T-cell (primary cell): ENCODE results near the gene LZTR1. TPM values are rescaled to one million over a fixed set of nuclear protein-coding genes. Genes with fewer than 3 reads are reported as not detected.

Experiments used
- ATAC-seq, 4 experiments: fragments of 200-7000 bp in 3 of 4; fragments of 150-1000 bp in 1 of 4; cut with Tn5 transposase; replicated peaks in 1 of 4; 1 replicate in 3 of 4; 2 replicates in 1 of 4; pipeline ENCODE4 v1.10.0; 2021; ENCODE audit warnings: moderate library complexity in 3 of 4, mild to moderate bottlenecking in 2 of 4, moderate number of reproducible peaks in 1 of 4
- CTCF ChIA-PET, 2 donors: fragments of 300-600 bp; sonication (Branson Sonifier 250); formaldehyde crosslinking; loops; one replicate each; lab custom pipeline; 2022; ENCODE audit warnings: antibody characterized with exemption in 2 of 2; lab: Charles Lee
- POLR2A ChIA-PET, 2 donors: fragments of 300-600 bp; sonication (Branson Sonifier 250); formaldehyde crosslinking; loops; one replicate each; lab custom pipeline; 2022; ENCODE audit warnings: antibody characterized with exemption in 2 of 2; lab: Charles Lee
- DNase-seq, 35 experiments: peaks; one replicate each; pipeline versions ENCODE4 v3.0.0 to v3.0.0-alpha.2; 2013 to 2023
- H3K27ac ChIP-seq: one replicate; pipeline ENCODE4 v1.5.1; 2013; ENCODE audit warnings: low read length
- H3K27me3 ChIP-seq, 2 experiments: replicated peaks in 1 of 2; 1 replicate in 1 of 2; 2 replicates in 1 of 2; pipeline versions ENCODE4 v1.6.1 to v1.7.0; 2013; ENCODE audit warnings: low read length in 1 of 2, mixed read lengths in 1 of 2; ENCODE audit not compliant: control insufficient read depth in 2 of 2, insufficient read depth in 2 of 2; ENCODE audit errors: extremely low read depth in 1 of 2
- H3K36me3 ChIP-seq, 2 donors: 1 replicate in 1 of 2; 2 replicates in 1 of 2; pipeline versions ENCODE4 v1.6.1 to v1.7.0; 2013; ENCODE audit warnings: low read length in 1 of 2; ENCODE audit not compliant: control insufficient read depth in 2 of 2, insufficient read depth in 1 of 2; ENCODE audit errors: extremely low read depth in 1 of 2
- H3K4me1 ChIP-seq, 2 experiments: 1 replicate in 1 of 2; 2 replicates in 1 of 2; pipeline versions ENCODE4 v1.6.1 to v1.7.0; 2013; ENCODE audit warnings: low read length in 2 of 2, mixed read lengths in 1 of 2; ENCODE audit not compliant: insufficient read depth in 2 of 2, control insufficient read depth in 1 of 2; ENCODE audit errors: extremely low read depth in 1 of 2
- H3K4me3 ChIP-seq, 2 donors: 1 replicate in 1 of 2; 2 replicates in 1 of 2; pipeline versions ENCODE4 v1.5.1 to v1.7.0; 2013; ENCODE audit warnings: mild to moderate bottlenecking in 2 of 2, low read length in 1 of 2, moderate library complexity in 1 of 2; ENCODE audit not compliant: control insufficient read depth in 1 of 2; ENCODE audit errors: extremely low read depth in 1 of 2
- H3K9me3 ChIP-seq: 2 replicates; pipeline ENCODE4 v1.7.0; 2013
- H3K27ac Mint-ChIP-seq, 2 donors: one replicate each; pipeline ENCODE4 v1.8.0; 2020 to 2021; ENCODE audit warnings: mild to moderate bottlenecking in 2 of 2, mixed read lengths in 2 of 2
- H3K27me3 Mint-ChIP-seq, 2 donors: one replicate each; pipeline ENCODE4 v1.8.0; 2021 to 2022; ENCODE audit warnings: mixed read lengths in 2 of 2
- H3K36me3 Mint-ChIP-seq: one replicate; pipeline ENCODE4 v1.8.0; 2021; ENCODE audit warnings: mixed read lengths
- H3K4me1 Mint-ChIP-seq, 3 donors: one replicate each; pipeline ENCODE4 v1.8.0; 2020 to 2022; ENCODE audit warnings: mixed read lengths in 3 of 3, mild to moderate bottlenecking in 1 of 3
- H3K4me3 Mint-ChIP-seq, 3 donors: one replicate each; pipeline ENCODE4 v1.8.0; 2020 to 2022; ENCODE audit warnings: mild to moderate bottlenecking in 3 of 3, mixed read lengths in 3 of 3, moderate library complexity in 3 of 3
- H3K9me3 Mint-ChIP-seq, 3 donors: one replicate each; pipeline ENCODE4 v1.8.0; 2020 to 2022; ENCODE audit warnings: mixed read lengths in 3 of 3
- WGBS: methylation state at CpG from one replicate; pipeline ENCODE4 v1.1.5; 2013; ENCODE audit warnings: missing lambda C conversion rate; ENCODE audit not compliant: insufficient coverage; 5-methylcytosine and 5-hydroxymethylcytosine counted together
- total RNA-seq, 35 experiments: library from RNA in 6 of 35; stranded (reverse) in 6 of 35; fragments of 120-200 nt in 1 of 35; gene quantifications; one replicate each; pipeline versions ENCODE4 v1.2.1 to v1.2.4 and lab custom pipeline; 2013 to 2026

The LZTR1 gene
- total RNA-seq, 5 donors from 2014 or later (not counting 1 experiment from before 2014, with no cell fraction given) = 57.1 to 118 (median 105) TPM

DNA sequence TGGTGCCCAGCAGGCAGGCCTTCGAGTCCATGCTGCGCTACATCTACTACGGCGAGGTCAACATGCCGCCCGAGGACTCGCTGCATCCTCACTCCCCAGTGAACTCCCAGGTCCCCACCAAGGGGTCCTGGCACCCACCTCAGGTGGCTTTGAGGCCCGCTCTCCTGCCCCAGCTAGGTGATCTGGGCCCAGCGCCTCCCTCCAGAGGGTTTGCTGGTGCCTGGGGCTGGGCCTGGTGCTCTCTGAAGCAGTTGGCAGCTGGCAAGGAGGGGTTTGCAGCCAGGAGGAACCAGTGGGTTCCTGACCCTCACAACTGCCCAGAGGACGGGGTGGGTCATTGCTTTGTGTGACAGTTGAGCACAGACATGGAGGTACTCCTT is 13.9 kb downstream of the LZTR1 start:
- ChIA-PET POLR2A (no interaction called here), CTCF (no interaction called here)

DNA sequence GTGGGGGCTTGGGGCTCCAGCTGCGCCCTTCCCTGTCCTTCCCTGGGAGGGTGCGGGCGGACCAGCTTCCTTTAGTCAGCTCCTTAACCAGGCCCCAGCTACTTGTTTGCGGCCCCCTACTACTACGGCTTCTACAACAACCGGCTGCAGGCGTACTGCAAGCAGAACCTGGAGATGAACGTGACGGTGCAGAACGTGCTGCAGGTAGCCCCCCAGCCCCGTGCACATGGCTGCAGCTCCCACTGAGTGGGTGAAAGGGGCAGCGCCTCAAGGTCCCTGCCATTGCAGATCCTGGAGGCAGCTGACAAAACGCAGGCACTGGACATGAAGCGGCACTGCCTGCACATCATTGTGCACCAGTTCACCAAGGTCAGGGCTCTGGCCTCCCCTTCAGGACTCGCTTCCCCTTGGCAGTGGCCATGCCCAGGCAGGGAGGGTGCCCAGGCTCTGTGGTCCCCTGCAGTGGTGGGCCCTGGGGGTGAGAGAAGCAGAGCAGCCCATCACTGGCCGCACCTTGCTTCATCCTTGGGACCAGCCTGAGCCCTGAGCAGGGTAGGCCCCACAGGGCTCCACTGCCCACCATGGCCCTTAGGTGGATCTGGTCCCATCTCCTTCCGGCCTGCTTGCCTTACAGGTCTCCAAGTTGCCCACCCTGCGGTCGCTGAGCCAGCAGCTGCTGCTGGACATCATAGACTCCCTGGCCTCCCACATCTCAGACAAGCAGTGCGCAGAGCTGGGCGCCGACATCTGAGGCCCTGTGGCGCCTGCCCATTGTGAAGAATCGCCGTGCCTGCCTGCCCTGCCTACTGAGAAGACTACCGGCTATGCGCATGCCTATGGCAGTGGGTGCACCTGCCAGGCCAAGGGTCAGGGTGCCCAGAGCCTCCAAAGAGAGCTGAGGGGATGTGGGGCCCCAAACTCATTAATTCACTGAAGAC is 14.8 kb downstream of the LZTR1 start:
- H3K4me3 ChIP-seq = no peak overlapping the region
- 94% methylated on average over 23 of the region's 27 CpGs for WGBS
- Mint-ChIP-seq H3K4me3 (no peak overlapping the region), H3K27ac (no peak overlapping the region), H3K4me1 (peaks cover 22 to 30% (median 25%) of the 10 kb centered on the region in 3 donors), H3K36me3 (no peaks in the 10 kb centered on the region), H3K27me3 (no peaks in the 10 kb centered on the region), H3K9me3 (no peaks in the 10 kb centered on the region)
- CTCF ChIA-PET = no interaction called here
- peaks cover 12 to 63% of the 10 kb centered on the region in 2 donors for H3K36me3 ChIP-seq
- H3K4me1 ChIP-seq = peaks cover 7 to 33% of the 10 kb centered on the region in 2 experiments
- H3K27ac ChIP-seq = no peak overlapping the region
- H3K9me3 ChIP-seq = no peaks in the 10 kb centered on the region
- H3K27me3 ChIP-seq = peaks cover 0 to 2% of the 10 kb centered on the region in 2 experiments
- DNase-seq (no peak), ATAC-seq (no peak)
- POLR2A ChIA-PET = no interaction called here

More for the DNA sequence above, 13.9 kb downstream of the LZTR1 start:
- H3K4me1 Mint-ChIP-seq = peaks cover 17 to 22% (median 19%) of the 10 kb centered on the region in 3 donors
- WGBS = 93% methylated on average over 10 of the region's 10 CpGs
- no peaks in the 10 kb centered on the region for H3K36me3 Mint-ChIP-seq
- peaks cover 0 to under 1% of the 10 kb centered on the region in 2 experiments for H3K27me3 ChIP-seq
- no peak overlapping the region for H3K27ac Mint-ChIP-seq
- peaks cover 15 to 65% of the 10 kb centered on the region in 2 donors for H3K36me3 ChIP-seq
- H3K9me3 ChIP-seq = no peaks in the 10 kb centered on the region
- DNase-seq = no peak
- no peak overlapping the region for H3K4me3 ChIP-seq
- peaks cover 7 to 27% of the 10 kb centered on the region in 2 experiments for H3K4me1 ChIP-seq
- no peak overlapping the region for H3K27ac ChIP-seq
- H3K4me3 Mint-ChIP-seq = no peak overlapping the region
- no peaks in the 10 kb centered on the region for H3K27me3 Mint-ChIP-seq
- H3K9me3 Mint-ChIP-seq = no peaks in the 10 kb centered on the region
- ATAC-seq = no peak

DNA sequence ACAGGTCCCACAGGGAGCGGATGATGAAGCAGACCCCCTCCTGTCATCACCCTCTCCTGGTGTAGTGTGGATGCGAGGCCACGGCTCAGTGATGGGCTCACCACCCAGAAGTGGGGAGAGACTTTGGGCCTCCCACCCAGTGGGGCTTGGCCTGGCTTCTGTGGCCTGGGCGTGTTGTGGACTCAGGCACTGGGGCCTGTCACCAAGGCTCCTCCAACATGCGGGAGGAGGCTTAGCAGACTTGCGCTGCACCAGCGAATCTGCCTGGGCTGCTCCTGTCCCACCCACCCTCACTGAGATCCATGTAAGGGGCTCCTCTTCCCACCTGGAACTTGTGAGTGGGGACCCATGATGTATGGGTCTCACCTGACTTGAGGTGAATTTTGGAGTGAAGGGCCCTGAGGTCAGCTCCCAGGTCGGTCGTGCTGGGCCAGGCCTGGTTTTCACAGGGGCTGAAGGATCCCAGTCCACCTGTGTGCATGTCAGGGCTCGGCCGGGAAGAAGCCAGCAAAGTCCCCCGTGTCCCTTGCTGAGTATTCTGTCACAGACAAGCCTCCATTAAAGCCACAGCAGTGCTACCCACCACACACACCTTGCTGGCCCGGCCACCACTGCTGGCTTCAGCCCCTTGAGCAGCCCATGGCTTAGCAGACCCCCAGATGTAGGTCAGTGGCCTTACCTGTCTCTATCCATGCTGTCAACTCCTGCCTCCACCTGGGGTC is 15.6 kb downstream of the LZTR1 start:
- POLR2A ChIA-PET = no interaction called here
- H3K36me3 Mint-ChIP-seq = no peaks in the 10 kb centered on the region
- H3K4me3 Mint-ChIP-seq = no peak overlapping the region
- CTCF ChIA-PET = no interaction called here
- no peak overlapping the region for H3K27ac Mint-ChIP-seq
- DNase-seq = no peak
- Histone ChIP-seq H3K27ac (no peak overlapping the region), H3K36me3 (peaks cover 12 to 55% of the 10 kb centered on the region in 2 donors), H3K4me3 (no peak overlapping the region), H3K27me3 (peaks cover 0 to 2% of the 10 kb centered on the region in 2 experiments), H3K4me1 (peaks cover 7 to 35% of the 10 kb centered on the region in 2 experiments), H3K9me3 (no peaks in the 10 kb centered on the region)
- no peak for ATAC-seq
- WGBS = 87% methylated on average over 9 of the region's 13 CpGs
- no peaks in the 10 kb centered on the region for H3K9me3 Mint-ChIP-seq
- H3K27me3 Mint-ChIP-seq = no peaks in the 10 kb centered on the region
- peaks cover 24 to 32% (median 32%) of the 10 kb centered on the region in 3 donors for H3K4me1 Mint-ChIP-seq

DNA sequence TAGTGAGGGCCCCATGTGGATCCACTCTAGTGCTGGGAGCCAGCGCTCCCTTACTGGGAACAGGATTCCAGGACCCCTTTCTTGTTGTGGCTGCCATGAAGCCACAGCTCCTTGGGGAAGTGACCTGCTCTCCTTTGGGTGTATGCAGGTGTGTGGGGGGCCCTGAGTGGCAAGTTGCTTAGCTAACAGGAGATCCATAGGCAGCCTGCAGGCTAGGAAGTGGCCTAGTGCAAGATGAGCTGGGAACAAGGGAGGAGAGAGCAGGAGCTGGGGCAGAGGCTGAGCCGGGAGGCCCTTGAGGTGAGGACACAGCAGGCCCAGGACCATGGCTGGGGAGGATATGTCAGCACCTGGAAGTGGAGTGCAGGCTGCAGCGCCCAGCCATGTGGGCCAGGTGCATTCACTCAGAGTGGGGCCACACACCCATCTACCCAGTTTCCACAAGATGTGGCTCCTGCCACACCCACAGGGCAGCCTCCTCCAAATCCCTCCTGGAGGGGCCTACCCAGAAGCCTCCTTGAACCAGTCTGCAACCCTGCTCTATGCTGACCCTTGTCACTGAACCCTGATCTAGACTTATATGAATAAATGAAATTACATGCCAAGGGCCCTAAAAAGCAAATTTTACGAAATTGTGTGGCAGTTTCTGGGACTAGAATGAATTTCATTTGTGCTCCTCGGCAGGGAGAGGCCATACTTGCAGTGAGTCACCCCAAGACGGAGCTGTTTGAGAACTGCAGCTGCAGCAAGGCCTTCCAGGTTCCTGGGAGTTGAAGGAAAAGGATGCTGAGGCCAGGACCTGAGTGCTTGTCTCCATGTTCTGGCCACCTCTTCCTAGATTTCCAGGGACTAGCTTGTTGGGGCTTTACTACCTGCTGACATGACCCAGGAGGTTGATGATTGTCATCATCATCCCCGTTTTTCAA is 16.6 kb downstream of the LZTR1 start:
- H3K27me3 ChIP-seq = peaks cover 0 to 2% of the 10 kb centered on the region in 2 experiments
- H3K4me1 ChIP-seq = peaks cover 12 to 44% of the 10 kb centered on the region in 2 experiments
- no peak overlapping the region for H3K27ac ChIP-seq
- H3K4me3 ChIP-seq = no peak overlapping the region
- peaks cover 33 to 42% (median 42%) of the 10 kb centered on the region in 3 donors for H3K4me1 Mint-ChIP-seq
- CTCF ChIA-PET = no interaction called here
- ATAC-seq (no peak), DNase-seq (no peak)
- peaks cover 12 to 45% of the 10 kb centered on the region in 2 donors for H3K36me3 ChIP-seq
- POLR2A ChIA-PET = no interaction called here
- WGBS = 64% methylated on average over 6 of the region's 7 CpGs
- no peaks in the 10 kb centered on the region for H3K27me3 Mint-ChIP-seq
- peak overlapping the region; percentile 22 to 23 for H3K27ac Mint-ChIP-seq
- H3K4me3 Mint-ChIP-seq = peak overlapping the region in 2 of 3 donors; percentile 6 to 17
- no peaks in the 10 kb centered on the region for H3K36me3 Mint-ChIP-seq
- no peaks in the 10 kb centered on the region for H3K9me3 Mint-ChIP-seq
- no peaks in the 10 kb centered on the region for H3K9me3 ChIP-seq

DNA sequence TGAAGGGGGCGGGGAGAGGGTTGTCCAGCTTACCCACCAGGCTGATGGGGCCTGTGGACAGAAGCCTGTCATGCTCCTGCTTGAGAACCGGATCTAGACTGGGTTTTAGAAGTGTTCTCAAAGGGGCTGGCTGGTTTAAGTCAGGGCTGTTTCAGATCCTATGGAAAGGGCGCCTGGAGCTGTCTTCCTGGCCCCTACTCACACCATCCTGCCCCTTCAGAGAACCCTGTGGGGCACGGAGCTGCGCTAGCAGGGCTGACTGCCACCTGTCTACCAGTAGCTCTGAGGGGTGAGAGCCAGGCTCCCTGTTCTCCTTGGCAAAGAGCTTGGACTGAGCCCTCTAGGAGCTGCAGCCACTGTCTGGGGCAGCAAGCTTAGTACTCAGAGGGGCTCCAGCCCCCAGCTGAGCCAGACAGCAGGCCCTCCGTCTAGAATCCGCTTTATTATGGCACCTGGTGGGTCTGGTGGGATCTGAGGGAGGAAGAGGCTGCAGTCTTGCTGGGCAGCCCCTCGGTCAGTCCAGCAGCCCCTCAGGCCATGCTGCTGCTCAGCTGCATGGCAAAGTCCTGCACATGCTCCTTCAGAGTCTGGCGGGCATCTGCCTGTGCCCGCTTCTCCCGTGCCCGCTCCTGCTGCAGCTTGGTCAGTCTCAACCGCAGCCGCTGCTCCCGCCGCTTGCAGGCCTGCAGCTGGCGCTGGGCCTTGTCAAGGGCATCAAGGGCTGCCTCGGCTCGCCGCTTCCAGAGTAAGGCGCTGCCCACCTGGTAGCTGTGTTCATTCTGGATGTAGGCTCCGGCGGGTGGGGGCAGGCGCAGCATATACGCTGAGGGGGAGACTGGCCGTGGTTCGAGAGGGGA is 17.5 kb downstream of the LZTR1 start:
- H3K36me3 ChIP-seq = peaks cover 7 to 40% of the 10 kb centered on the region in 2 donors
- Mint-ChIP-seq H3K27me3 (no peaks in the 10 kb centered on the region), H3K4me1 (peaks cover 39 to 43% (median 43%) of the 10 kb centered on the region in 3 donors), H3K36me3 (no peaks in the 10 kb centered on the region), H3K4me3 (peak overlapping the region; percentile 94 to 96 (median 95)), H3K27ac (peak overlapping the region; percentile 77 to 100), H3K9me3 (no peaks in the 10 kb centered on the region)
- no peak overlapping the region for H3K4me3 ChIP-seq
- CTCF ChIA-PET = no interaction called here
- ATAC-seq = no peak
- WGBS = 95% methylated on average over 25 of the region's 27 CpGs
- POLR2A ChIA-PET = no interaction called here
- no peak for DNase-seq
- peaks cover 12 to 46% of the 10 kb centered on the region in 2 experiments for H3K4me1 ChIP-seq
- H3K27ac ChIP-seq = peak overlapping the region; percentile 95
- peaks cover 0 to 2% of the 10 kb centered on the region in 2 experiments for H3K27me3 ChIP-seq
- H3K9me3 ChIP-seq = no peaks in the 10 kb centered on the region
